ENCODE results near the gene FAM110D. TPM values are rescaled to one million over a fixed set of nuclear protein-coding genes. Genes with fewer than 3 reads are reported as not detected.

Gene FAM110D
- total and polyA plus RNA-seq, 12 donors = 2.1 to 6.1 (median 3.5) TPM

DNA sequence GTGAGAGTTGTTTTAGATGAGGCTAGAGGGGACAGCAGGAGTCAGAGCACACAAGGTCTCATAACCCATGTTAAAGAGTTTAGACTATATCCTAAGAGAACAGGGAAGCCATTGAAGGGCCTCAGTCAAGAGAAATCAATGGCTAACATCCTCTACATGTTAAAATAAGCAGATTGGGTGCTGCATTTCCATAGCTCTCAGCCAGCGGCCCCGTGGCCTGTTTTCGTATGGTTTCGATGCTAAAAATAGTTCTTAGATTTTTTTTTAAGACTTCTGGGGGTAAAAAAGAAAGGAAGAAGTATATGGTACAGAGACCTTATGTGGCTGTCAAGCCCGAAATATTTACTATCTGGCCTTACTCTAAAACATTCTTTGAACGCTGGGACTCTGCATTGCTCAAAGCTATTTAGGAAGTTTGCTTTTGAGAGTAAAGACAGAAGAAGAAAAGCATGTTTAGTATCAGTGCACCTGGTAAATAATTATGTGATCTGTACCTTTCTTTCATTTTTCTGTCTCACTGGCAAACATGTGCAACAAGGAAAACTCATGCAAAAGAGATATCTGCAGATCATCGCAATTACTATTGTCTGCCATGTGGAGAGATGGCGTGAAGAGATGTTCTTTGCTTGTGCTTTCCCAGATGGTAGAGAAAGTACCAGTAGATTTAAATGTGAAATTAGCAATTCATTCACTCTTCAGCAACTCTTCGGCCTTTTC, 38.8 kb upstream of the FAM110D start:
- peaks cover 0 to 93% (median 11%) of the 10 kb centered on the region in 9 donors for H3K36me3 ChIP-seq
- DNase-seq = no peak
- no peaks in the 10 kb centered on the region for H3K9me3 ChIP-seq
- intact Hi-C loops (cut with DNase I) = loop anchor here in 1 of 10 donors (10.0 kb wide), 1 partner anchor 115 kb away; the partner anchor contains the start of gene CEP85
- no peak for ATAC-seq
- TF ChIP-seq, protein P1, sequence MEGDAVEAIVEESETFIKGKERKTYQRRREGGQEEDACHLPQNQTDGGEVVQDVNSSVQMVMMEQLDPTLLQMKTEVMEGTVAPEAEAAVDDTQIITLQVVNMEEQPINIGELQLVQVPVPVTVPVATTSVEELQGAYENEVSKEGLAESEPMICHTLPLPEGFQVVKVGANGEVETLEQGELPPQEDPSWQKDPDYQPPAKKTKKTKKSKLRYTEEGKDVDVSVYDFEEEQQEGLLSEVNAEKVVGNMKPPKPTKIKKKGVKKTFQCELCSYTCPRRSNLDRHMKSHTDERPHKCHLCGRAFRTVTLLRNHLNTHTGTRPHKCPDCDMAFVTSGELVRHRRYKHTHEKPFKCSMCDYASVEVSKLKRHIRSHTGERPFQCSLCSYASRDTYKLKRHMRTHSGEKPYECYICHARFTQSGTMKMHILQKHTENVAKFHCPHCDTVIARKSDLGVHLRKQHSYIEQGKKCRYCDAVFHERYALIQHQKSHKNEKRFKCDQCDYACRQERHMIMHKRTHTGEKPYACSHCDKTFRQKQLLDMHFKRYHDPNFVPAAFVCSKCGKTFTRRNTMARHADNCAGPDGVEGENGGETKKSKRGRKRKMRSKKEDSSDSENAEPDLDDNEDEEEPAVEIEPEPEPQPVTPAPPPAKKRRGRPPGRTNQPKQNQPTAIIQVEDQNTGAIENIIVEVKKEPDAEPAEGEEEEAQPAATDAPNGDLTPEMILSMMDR (IDR thresholded peaks at IDR 0.05) = no peak
- WGBS, 2 donors = 66 to 70% methylated on average over 9 of the region's 9 CpGs
- no peaks in the 10 kb centered on the region for H3K27me3 ChIP-seq
- H3K27ac ChIP-seq = peak overlapping the region in 3 of 10 donors; percentile 15 to 41 (median 33)
- H3K4me3 ChIP-seq = no peak overlapping the region
- peaks cover 0 to 59% (median 40%) of the 10 kb centered on the region in 9 donors for H3K4me1 ChIP-seq

DNA sequence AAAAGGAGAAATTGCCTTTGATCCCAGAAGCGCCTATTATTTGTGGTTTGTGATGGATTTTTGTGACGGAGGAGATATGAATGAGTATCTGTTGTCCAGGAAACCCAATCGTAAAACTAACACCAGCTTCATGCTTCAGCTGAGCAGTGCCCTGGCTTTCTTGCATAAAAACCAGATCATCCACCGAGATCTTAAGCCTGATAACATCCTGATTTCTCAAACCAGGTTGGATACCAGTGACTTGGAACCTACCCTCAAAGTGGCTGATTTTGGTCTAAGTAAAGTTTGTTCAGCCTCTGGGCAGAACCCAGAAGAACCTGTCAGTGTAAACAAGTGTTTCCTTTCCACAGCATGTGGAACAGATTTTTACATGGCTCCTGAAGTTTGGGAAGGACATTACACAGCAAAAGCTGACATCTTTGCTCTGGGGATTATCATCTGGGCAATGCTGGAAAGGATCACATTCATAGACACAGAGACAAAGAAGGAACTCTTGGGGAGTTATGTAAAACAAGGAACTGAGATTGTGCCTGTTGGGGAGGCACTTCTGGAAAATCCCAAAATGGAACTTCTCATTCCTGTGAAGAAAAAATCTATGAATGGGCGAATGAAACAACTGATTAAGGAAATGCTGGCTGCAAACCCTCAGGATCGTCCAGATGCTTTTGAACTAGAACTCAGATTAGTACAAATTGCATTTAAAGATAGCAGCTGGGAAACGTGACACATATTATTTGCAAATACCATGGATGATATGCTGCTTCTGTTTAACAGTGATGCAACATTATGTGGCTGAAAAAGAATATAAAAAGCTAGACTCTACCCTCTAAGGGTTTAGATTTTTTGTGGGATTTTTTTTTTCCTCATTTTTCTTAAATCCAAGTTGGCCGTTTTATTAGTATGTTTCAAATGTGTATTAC, 36.8 kb upstream of the FAM110D start:
- TF ChIP-seq, protein P1 (IDR thresholded peaks at IDR 0.05) = no peak
- ATAC-seq (peak in 5 of 8 donors; percentile 31 to 44 (median 38)), DNase-seq (no peak)
- Histone ChIP-seq H3K36me3 (peaks cover 0 to 72% (median 9%) of the 10 kb centered on the region in 9 donors), H3K27ac (peak overlapping the region in 7 of 10 donors; percentile 1 to 67 (median 37)), H3K4me3 (no peak overlapping the region), H3K4me1 (peaks cover 0 to 79% (median 43%) of the 10 kb centered on the region in 9 donors), H3K27me3 (no peaks in the 10 kb centered on the region), H3K9me3 (no peaks in the 10 kb centered on the region)
- WGBS, 2 donors = 61 to 63% methylated on average over 8 of the region's 8 CpGs
- intact Hi-C loops (cut with DNase I) = no loop called here

DNA sequence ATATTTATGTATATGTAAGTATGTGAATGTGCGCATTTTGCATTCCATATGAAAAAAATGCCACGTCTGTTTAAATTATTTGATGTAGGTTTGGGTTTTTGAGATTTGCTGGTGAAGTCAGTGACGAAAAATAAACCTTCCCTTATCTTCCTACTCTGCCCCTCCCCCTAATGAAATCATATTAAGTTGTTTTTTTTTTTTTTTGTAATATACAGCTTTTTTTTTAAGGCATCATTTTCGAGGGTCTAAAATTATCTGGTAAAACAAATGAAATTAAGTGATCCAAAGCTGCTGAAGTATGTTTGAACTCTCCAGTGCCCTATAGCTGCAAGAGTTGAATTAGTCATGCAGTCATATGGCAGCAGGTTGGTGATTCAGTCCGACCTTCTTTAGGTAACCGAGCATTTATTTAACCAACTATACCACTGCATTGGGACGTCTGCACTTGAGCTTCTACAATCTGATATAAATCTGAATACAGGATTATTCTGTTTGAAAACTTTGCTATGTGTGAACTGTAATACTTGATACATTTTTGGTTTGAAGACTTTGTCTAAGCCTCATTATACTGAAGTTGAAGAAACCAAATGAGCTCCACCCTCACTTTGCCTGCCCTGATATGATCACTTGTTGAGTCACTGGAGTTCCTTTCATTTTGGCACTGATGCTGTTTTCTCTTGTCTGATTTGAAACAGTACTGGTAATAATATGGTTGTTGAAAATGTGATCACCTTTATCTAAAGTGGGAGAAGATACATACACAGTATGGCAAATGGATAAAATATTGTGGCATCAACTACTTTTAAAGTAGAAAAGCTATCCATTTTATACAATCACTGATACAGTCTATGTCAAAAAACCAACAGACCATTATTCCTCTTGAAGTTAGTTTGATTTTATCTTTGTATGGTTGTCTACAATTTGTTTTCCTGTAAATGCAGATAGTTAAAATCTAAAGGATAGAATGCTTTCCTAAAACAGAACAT, 35.6 kb upstream of the FAM110D start:
- ATAC-seq (peak in 1 of 8 donors; percentile 33), DNase-seq (no peak)
- peaks cover 0 to 61% (median 1%) of the 10 kb centered on the region in 9 donors for H3K36me3 ChIP-seq
- H3K4me1 ChIP-seq = peaks cover 0 to 90% (median 50%) of the 10 kb centered on the region in 9 donors
- H3K4me3 ChIP-seq = no peak overlapping the region
- TF ChIP-seq, protein P1 (IDR thresholded peaks at IDR 0.05) = no peak
- intact Hi-C loops (cut with DNase I) = no loop called here
- 88 to 90% methylated on average over 7 of the region's 7 CpGs for WGBS, 2 donors
- H3K9me3 ChIP-seq = no peaks in the 10 kb centered on the region
- peak overlapping the region in 6 of 10 donors; percentile 14 to 67 (median 21) for H3K27ac ChIP-seq
- no peaks in the 10 kb centered on the region for H3K27me3 ChIP-seq

Measured in heart right ventricle (tissue), 16 donors.